Measurements from ENCODE around the gene DUS2.

GRCh38 chr16:68005786-68006286, 17.2 kb upstream of the DUS2 start:
- TF ChIP-seq ESRRA (CRISPR knock-in tag; IDR thresholded peaks at IDR 0.05; ENCODE audit: borderline replicate concordance) (no peak), CTCF (IDR thresholded peaks at IDR 0.05) (no peak), AFF4 (CRISPR knock-in tag; IDR thresholded peaks at IDR 0.05; ENCODE audit: borderline replicate concordance) (no peak), ZMAT4 (CRISPR knock-in tag; IDR thresholded peaks at IDR 0.05) (no peak), OVOL2 (CRISPR knock-in tag; IDR thresholded peaks at IDR 0.05; ENCODE audit: borderline replicate concordance) (no peak), NR3C1 (CRISPR knock-in tag; conservative IDR thresholded peaks at IDR 0.05; ENCODE audit: low read depth) (no peak), ZNF423 (CRISPR knock-in tag; IDR thresholded peaks at IDR 0.05) (no peak)
